Choroid plexus epithelial cell (primary cell): ENCODE results near the gene CDH22.

Experiments used
- DNase-seq: peaks from one replicate; pipeline ENCODE4 v3.0.0-alpha.2; 2010; ENCODE audit warnings: low read depth
- H3K4me3 ChIP-seq: 2 replicates; pipeline ENCODE4 v1.5.1; 2011; ENCODE audit warnings: low read depth, mild to moderate bottlenecking, control low read depth, low read length, moderate library complexity
- CTCF ChIP-seq: conservative IDR thresholded peaks from 2 replicates; pipeline ENCODE4 v1.5.1; 2011; ENCODE audit warnings: low read depth, mild to moderate bottlenecking, control low read depth, inconsistent platforms, low read length, moderate library complexity

Gene CDH22

GRCh38 chr20:46179862-46180261 is 128.4 kb downstream of the CDH22 start:
- DNase-seq, result no peak
- no peak for TF ChIP-seq CTCF
- no peak overlapping the region for H3K4me3 ChIP-seq

- DNase-seq, result no peak
- no peak overlapping the region for H3K4me3 ChIP-seq
- no peak for TF ChIP-seq CTCF
Measured at GRCh38 chr20:46178891-46179290, 129.4 kb downstream of the CDH22 start.

DNA sequence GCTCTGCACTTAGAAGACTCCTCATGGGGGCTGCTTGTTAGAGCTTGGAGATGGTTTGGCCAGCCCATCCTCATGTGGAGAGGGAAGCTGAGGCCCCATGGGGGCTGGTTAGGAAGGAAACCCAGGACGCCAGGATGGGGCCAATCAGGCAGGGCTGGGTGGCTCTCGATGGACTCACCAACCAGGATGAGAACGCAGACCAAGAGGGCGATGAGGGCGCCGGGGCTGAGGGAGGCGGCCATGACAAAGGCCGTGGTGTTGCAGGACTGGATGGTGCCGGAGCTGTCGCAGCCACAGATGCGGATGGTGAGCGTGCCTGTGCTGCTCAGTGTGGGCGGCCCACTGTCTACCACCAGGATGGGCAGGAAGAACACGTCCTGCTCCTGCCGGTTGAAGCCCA is 130.5 kb downstream of the CDH22 start:
- DNase-seq, result no peak
- no peak for TF ChIP-seq CTCF
- no peak overlapping the region for H3K4me3 ChIP-seq

- no peak for DNase-seq
- H3K4me3 ChIP-seq, result no peak overlapping the region
- no peak for TF ChIP-seq CTCF
Measured at GRCh38 chr20:46176739-46177378, 131.4 kb downstream of the CDH22 start.

GRCh38 chr20:46175127-46175494 is 133.2 kb downstream of the CDH22 start:
- H3K4me3 ChIP-seq, result no peak overlapping the region
- DNase-seq, result no peak
- no peak for TF ChIP-seq CTCF

- peak; percentile 68 for TF ChIP-seq CTCF
- DNase-seq, result peak; percentile 66
- H3K4me3 ChIP-seq, result no peak overlapping the region
Measured at GRCh38 chr20:46174469-46175126, 133.7 kb downstream of the CDH22 start.
